ENCODE results near the gene ZEB2.

GRCh38 chr2:144484201-144484948 lies 35.5 kb downstream of the ZEB2 start:
- TF ChIP-seq CTCF (IDR thresholded peaks at IDR 0.05; ENCODE audit: borderline replicate concordance, extremely low read depth, low read length, poor library complexity, severe bottlenecking), result no peak
- TF ChIP-seq EZH2 (IDR thresholded peaks at IDR 0.05; ENCODE audit: borderline replicate concordance, low read depth, low read length, severe bottlenecking), result no peak
